PFSK-1 (cell line): ENCODE measurements around the gene ARHGEF7.

Source experiments
- POLR2AphosphoS5 ChIP-seq: IDR thresholded peaks from 2 replicates; pipeline ENCODE4 v1.6.1; 2012; ENCODE audit warnings: low read depth, mild to moderate bottlenecking, control low read depth, low read length, moderate library complexity
- REST ChIP-seq, 2 experiments: IDR thresholded peaks; 2 replicates each; pipeline versions ENCODE4 v1.6.1 to v1.8.0; 2011 to 2012; ENCODE audit warnings: low read depth in 2 of 2, low read length in 2 of 2, control low read depth in 1 of 2, inconsistent platforms in 1 of 2, mild to moderate bottlenecking in 1 of 2, moderate library complexity in 1 of 2; ENCODE audit not compliant: insufficient read depth in 1 of 2

- no peak for TF ChIP-seq POLR2AphosphoS5
- no peak for TF ChIP-seq REST (IDR thresholded peaks at IDR 0.05; ENCODE audit: insufficient read depth in 1 of 2, low read depth in 2 of 2, low read length in 2 of 2)
Observed at GRCh38 chr13:111315347-111315995, 200.4 kb downstream of the ARHGEF7 start.
